Right lobe of liver (tissue), 6 donors: ENCODE data around the gene LRCH1. TPM values are rescaled to one million over a fixed set of nuclear protein-coding genes. Genes with fewer than 3 reads are reported as not detected.

Experiments
- ATAC-seq, 4 donors: fragments of 200-7000 bp; cut with Tn5 transposase; one replicate each; pipeline ENCODE4 v1.9.1; 2020; ENCODE audit warnings: mild to moderate bottlenecking in 4 of 4, moderate library complexity in 4 of 4
- DNase-seq, 3 donors: peaks; one replicate each; pipeline ENCODE4 v3.0.0-alpha.2; 2020
- H3K27ac ChIP-seq, 3 donors: fragments of 200-600 bp; one replicate each; pipeline ENCODE4 v1.8.0; 2022
- H3K27me3 ChIP-seq, 2 donors: fragments of 200-600 bp; one replicate each; pipeline ENCODE4 v1.8.0; 2022
- H3K36me3 ChIP-seq, 4 donors: fragments of 200-600 bp; sonication (generic) in 1 of 4; one replicate each; pipeline versions ENCODE4 v1.5.1 to v1.8.0; 2017 to 2022; ENCODE audit warnings: control low read depth in 1 of 4
- H3K4me1 ChIP-seq, 4 donors: fragments of 200-600 bp; sonication (generic) in 1 of 4; one replicate each; pipeline versions ENCODE4 v1.5.1 to v1.8.0; 2017 to 2022; ENCODE audit warnings: control low read depth in 1 of 4
- H3K4me3 ChIP-seq, 3 donors: fragments of 200-600 bp; one replicate each; pipeline ENCODE4 v1.8.0; 2022
- H3K9me3 ChIP-seq, 4 donors: fragments of 200-600 bp; sonication (generic) in 1 of 4; one replicate each; pipeline versions ENCODE4 v1.5.1 to v1.8.0; 2017 to 2022; ENCODE audit warnings: control low read depth in 1 of 4
- POLR2A ChIP-seq: fragments of 450-650 bp; IDR thresholded peaks from one replicate; pipeline ENCODE4 v1.6.1; 2017; ENCODE audit warnings: antibody characterized with exemption, mild to moderate bottlenecking
- WGBS: methylation state at CpG from one replicate; pipeline ENCODE4 v1.1.6; 2018; ENCODE audit warnings: low coverage, low lambda C conversion rate; ENCODE audit not compliant: insufficient coverage; ENCODE audit errors: missing lambda C conversion rate; 5-methylcytosine and 5-hydroxymethylcytosine counted together
- intact Hi-C, 2 donors: fragments of 100-400 bp; cut with DNase I; formaldehyde crosslinking; loops; one replicate each; pipeline versions ENCODE4 v1.11.2 to v1.14.1; 2022
- total RNA-seq, 6 experiments: library from RNA; depleted of rRNA in 2 of 6; stranded (reverse); fragments of >200 nt in 2 of 6; fragmentation: NEBNext Ultra II Directional in 3 of 6; extraction: Animal tissue kit (Norgen Biotek cat#: 25700) in 3 of 6; gene quantifications; one replicate each; pipeline versions ENCODE4 v1.1.0 to v1.2.4, GENCODE V29; 2016 to 2023
- TF ChIP-seq, protein P1 (sequence below), 4 donors: fragments of 200-600 bp in 3 of 4; fragments of 450-650 bp in 1 of 4; IDR thresholded peaks; one replicate each; pipeline versions ENCODE4 v1.5.1 to v1.8.0; 2016 to 2022; ENCODE audit warnings: antibody characterized with exemption in 4 of 4, mild to moderate bottlenecking in 2 of 4
- donor health status: DM: no; HTN: yes; CAD: no.
- donor health status: DM: no; HTN: no; CAD: no.
- donor health status: DM: no; HTN: no; CAD: no.
- donor health status: DM: no; HTN: yes; CAD: no.
- donor health status: DM: no; HTN: yes; CAD: no.

Gene LRCH1
- total RNA-seq, 6 experiments from 2014 or later = 5.4 to 9.6 (median 7.7) TPM

DNA sequence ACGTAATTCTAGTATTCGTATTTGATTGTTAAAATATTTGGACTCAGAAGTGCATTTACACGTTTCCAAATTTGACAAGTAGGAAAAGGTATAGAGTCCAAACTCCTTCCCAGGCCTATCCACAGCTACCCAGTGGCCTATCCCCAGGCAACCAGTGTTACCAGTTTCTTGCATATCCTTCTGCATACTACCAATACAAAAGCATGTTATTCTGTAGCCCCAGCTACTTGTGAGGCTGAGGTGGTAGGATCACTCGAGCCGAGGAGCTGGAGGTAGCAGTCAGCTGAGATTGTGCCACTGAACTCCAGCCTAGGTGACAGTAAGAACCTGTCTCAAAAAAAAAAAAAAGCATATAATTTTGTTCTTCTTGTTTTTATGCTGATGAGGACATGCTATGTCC is 67.1 kb downstream of the LRCH1 start:
- DNase-seq (no peak), ATAC-seq (no peak)
- Histone ChIP-seq H3K27ac (no peak overlapping the region), H3K9me3 (no peaks in the 10 kb centered on the region), H3K4me1 (peaks cover 0 to 46% (median 7%) of the 10 kb centered on the region in 4 donors), H3K36me3 (no peaks in the 10 kb centered on the region), H3K4me3 (no peak overlapping the region), H3K27me3 (no peaks in the 10 kb centered on the region)
- TF ChIP-seq, protein P1, sequence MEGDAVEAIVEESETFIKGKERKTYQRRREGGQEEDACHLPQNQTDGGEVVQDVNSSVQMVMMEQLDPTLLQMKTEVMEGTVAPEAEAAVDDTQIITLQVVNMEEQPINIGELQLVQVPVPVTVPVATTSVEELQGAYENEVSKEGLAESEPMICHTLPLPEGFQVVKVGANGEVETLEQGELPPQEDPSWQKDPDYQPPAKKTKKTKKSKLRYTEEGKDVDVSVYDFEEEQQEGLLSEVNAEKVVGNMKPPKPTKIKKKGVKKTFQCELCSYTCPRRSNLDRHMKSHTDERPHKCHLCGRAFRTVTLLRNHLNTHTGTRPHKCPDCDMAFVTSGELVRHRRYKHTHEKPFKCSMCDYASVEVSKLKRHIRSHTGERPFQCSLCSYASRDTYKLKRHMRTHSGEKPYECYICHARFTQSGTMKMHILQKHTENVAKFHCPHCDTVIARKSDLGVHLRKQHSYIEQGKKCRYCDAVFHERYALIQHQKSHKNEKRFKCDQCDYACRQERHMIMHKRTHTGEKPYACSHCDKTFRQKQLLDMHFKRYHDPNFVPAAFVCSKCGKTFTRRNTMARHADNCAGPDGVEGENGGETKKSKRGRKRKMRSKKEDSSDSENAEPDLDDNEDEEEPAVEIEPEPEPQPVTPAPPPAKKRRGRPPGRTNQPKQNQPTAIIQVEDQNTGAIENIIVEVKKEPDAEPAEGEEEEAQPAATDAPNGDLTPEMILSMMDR (IDR thresholded peaks at IDR 0.05) = no peak
- no peak for TF ChIP-seq POLR2A
- intact Hi-C loops = no loop called here
- WGBS = 72% methylated on average over 5 of the region's 5 CpGs

DNA sequence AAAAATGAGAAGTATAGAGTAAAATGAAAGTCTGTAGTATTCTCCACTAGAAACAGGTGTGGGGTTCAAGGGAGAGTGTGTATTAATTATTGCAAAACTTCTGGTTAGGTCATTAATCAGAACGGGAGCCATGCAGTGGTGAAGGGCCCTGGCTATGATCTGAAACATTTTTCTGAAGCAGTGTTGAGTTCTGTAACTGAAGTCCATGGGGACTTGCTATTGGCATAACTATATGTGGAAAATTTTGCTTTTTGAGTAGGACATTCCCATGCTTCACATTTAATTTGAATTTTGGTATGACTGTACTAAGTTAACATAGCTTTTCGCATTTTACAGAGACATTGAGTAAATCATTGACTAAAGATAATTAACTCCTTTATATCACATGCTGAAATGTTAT is 67.5 kb downstream of the LRCH1 start:
- H3K27me3 ChIP-seq = no peaks in the 10 kb centered on the region
- no peak for DNase-seq
- ATAC-seq = peak in 1 of 4 donors; percentile 8
- intact Hi-C loops = no loop called here
- no peaks in the 10 kb centered on the region for H3K9me3 ChIP-seq
- H3K36me3 ChIP-seq = no peaks in the 10 kb centered on the region
- WGBS = 20% methylated on average over 2 of the region's 2 CpGs
- peak overlapping the region in 1 of 3 donors; percentile 9 for H3K27ac ChIP-seq
- H3K4me3 ChIP-seq = no peak overlapping the region
- TF ChIP-seq, protein P1 (IDR thresholded peaks at IDR 0.05) = no peak
- TF ChIP-seq POLR2A = no peak
- H3K4me1 ChIP-seq = peaks cover 0 to 46% (median 7%) of the 10 kb centered on the region in 4 donors

DNA sequence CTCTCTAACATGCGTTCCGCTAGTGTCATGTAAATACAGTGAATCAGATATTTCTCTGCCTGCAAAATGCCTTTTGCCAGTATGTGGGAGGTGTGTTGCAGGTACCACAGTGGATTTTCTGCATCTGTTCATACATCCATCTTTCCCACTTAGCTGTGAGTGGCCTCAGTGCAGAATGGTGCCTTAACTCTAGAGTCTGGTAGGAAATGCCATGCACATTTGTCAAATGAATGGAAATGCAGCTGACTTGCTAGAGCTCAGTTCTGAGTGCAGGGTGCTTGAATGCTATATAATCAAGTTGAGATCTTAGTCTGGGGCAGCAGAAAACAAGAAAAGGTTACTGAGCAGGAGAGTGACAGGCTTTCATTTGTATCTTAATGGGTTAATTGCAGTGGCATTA is 68.2 kb downstream of the LRCH1 start:
- ATAC-seq (no peak), DNase-seq (no peak)
- Histone ChIP-seq H3K27me3 (no peaks in the 10 kb centered on the region), H3K36me3 (no peaks in the 10 kb centered on the region), H3K27ac (peak overlapping the region in 1 of 3 donors; percentile 86), H3K4me1 (peaks cover 0 to 39% (median 7%) of the 10 kb centered on the region in 4 donors), H3K4me3 (no peak overlapping the region), H3K9me3 (no peaks in the 10 kb centered on the region)
- WGBS = 92% methylated on average over 2 of the region's 2 CpGs
- intact Hi-C loops = no loop called here
- no peak for TF ChIP-seq POLR2A
- TF ChIP-seq, protein P1 (IDR thresholded peaks at IDR 0.05) = no peak

DNA sequence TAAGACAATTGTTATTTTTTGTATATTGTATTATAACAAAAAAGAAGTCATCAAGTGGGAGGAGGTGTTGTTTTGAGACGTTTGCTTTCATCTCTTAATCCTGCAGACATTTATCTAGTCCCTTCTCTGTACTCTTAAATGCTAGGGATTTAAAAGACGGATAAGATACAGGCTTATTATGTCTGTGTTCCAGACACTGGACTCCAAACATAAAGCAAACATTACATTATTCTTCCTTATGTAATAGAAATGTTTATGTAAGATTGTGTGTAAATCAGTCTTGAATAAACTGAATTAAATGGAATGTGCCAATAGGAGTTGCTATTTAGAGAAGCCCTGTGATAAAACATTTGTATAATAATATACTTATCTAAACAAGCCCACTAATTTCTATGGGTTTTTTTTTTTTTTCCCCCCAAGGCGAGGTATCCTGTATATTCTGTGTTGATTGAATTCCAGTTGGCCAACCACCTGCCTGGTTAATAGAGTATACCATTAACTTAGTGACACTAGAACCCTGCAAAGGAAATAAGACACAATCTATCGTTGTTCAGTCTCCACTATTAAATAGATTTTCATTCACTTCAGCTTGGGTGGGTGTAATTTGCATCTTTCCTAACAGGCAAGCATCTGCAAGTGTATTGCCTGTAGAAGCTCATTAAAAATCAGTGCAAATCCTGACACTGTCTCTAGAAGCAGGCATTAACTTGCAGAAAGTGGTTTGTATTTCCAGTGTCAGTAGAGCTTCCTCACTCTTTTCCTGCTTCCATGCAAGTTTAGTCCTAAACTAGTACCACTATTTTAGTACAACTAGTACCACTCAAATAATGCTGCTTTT is 69.0 kb downstream of the LRCH1 start:
- Histone ChIP-seq H3K36me3 (no peaks in the 10 kb centered on the region), H3K4me1 (peaks cover 0 to 36% (median 7%) of the 10 kb centered on the region in 4 donors), H3K27ac (peak overlapping the region; percentile 71 to 86 (median 71)), H3K9me3 (no peaks in the 10 kb centered on the region), H3K27me3 (no peaks in the 10 kb centered on the region), H3K4me3 (peak overlapping the region in 2 of 3 donors; percentile 0 to 19)
- intact Hi-C loops = no loop called here
- DNase-seq (no peak), ATAC-seq (peak; percentile 70 to 79 (median 75))
- TF ChIP-seq, protein P1 (IDR thresholded peaks at IDR 0.05) = no peak
- TF ChIP-seq POLR2A = no peak
- WGBS = 32% methylated on average over 4 of the region's 4 CpGs
